GM12878 (cell line): ENCODE data around the gene NRTN. TPM values are rescaled to one million over a fixed set of nuclear protein-coding genes. Genes with fewer than 3 reads are reported as not detected.

Experiments used
- ATAC-seq: fragments of 200-7000 bp; cut with Tn5 transposase; 3 replicates; pipeline ENCODE4 v1.9.1; 2020; ENCODE audit warnings: mild to moderate bottlenecking, moderate library complexity
- BruUV-seq: library from RNA; stranded (reverse); fragments of 400-500 nt; replicated peaks from 2 replicates; lab custom pipeline; 2021; lab: Mats Ljungman, UMichigan
- CTCF ChIA-PET: fragments of 300-600 bp; sonication (Branson Sonifier 250); formaldehyde crosslinking; extraction: SDS; loops from one replicate; lab custom pipeline; 2021; ENCODE audit warnings: inconsistent platforms; lab: Yijun Ruan, JAX
- POLR2A ChIA-PET: fragments of 350-600 bp; formaldehyde crosslinking; extraction: SDS; loops from one replicate; lab custom pipeline; 2021; ENCODE audit warnings: inconsistent platforms; lab: Charles Lee
- RAD21 ChIA-PET: fragments of 300-600 bp; sonication (Branson Sonifier 250); formaldehyde crosslinking; loops from one replicate; lab custom pipeline; 2023; ENCODE audit warnings: antibody characterized with exemption; ENCODE audit not compliant: unreplicated experiment; lab: Charles Lee
- SMC1A ChIA-PET: fragments of 300-600 bp; sonication (Branson Sonifier 250); formaldehyde crosslinking; loops from one replicate; lab custom pipeline; 2023; ENCODE audit not compliant: unreplicated experiment, uncharacterized antibody; lab: Charles Lee
- DNase-seq: peaks from one replicate; pipeline ENCODE4 v3.0.0-alpha.2; 2011; ENCODE audit warnings: low read depth, low spot score
- FAIRE-seq: peaks from 3 replicates; lab custom pipeline; 2011; peaks lifted over from hg19 to GRCh38; lab: Jason Lieb, UNC
- H2AFZ ChIP-seq: 2 replicates; pipeline ENCODE4 v1.6.0; 2011; ENCODE audit warnings: low read depth, low read length, control low read depth; ENCODE audit not compliant: control insufficient read depth
- H3K27ac ChIP-seq: 2 replicates; pipeline ENCODE4 v1.5.1; 2011; ENCODE audit warnings: control low read depth; ENCODE audit not compliant: control insufficient read depth, insufficient read depth
- H3K27me3 ChIP-seq, 2 experiments: replicated peaks in 1 of 2; 2 replicates each; pipeline versions ENCODE4 v1.6.0 to v1.6.1; 2011; ENCODE audit warnings: low read length in 1 of 2; ENCODE audit not compliant: control insufficient read depth in 2 of 2, insufficient read depth in 2 of 2
- H3K36me3 ChIP-seq, 2 experiments: 2 replicates each; pipeline ENCODE4 v1.5.1; 2011; ENCODE audit warnings: low read length in 1 of 2; ENCODE audit not compliant: control insufficient read depth in 2 of 2, insufficient read depth in 2 of 2
- H3K4me1 ChIP-seq: 2 replicates; pipeline ENCODE4 v1.6.1; 2011; ENCODE audit warnings: mild to moderate bottlenecking, low read length, moderate library complexity, mixed read lengths; ENCODE audit not compliant: control insufficient read depth, insufficient read depth
- H3K4me2 ChIP-seq: 2 replicates; pipeline ENCODE4 v1.6.0; 2011; ENCODE audit warnings: control low read depth; ENCODE audit not compliant: control insufficient read depth, insufficient read depth
- H3K4me3 ChIP-seq: fragments of 200-600 bp; sonication (generic); 2 replicates; pipeline ENCODE4 v1.5.1; 2016
- H3K79me2 ChIP-seq: 2 replicates; pipeline ENCODE4 v1.6.0; 2011; ENCODE audit warnings: low read length; ENCODE audit not compliant: control insufficient read depth, insufficient read depth
- H3K9ac ChIP-seq: 2 replicates; pipeline ENCODE4 v1.8.0; 2011; ENCODE audit warnings: low read length, control low read depth, mixed read lengths; ENCODE audit not compliant: control insufficient read depth, insufficient read depth
- H3K9me3 ChIP-seq: replicated peaks from 3 replicates; pipeline ENCODE4 v1.5.1; 2011; ENCODE audit warnings: mild to moderate bottlenecking, low read length; ENCODE audit not compliant: control insufficient read depth, insufficient read depth
- H4K20me1 ChIP-seq: 2 replicates; pipeline ENCODE4 v1.6.0; 2011; ENCODE audit not compliant: control insufficient read depth, insufficient read depth
- ASH2L ChIP-seq: fragments of 300-600, 200-600 bp; sonication (generic); IDR thresholded peaks from 2 replicates; pipeline ENCODE4 v1.6.1; 2017; ENCODE audit warnings: low read depth, mild to moderate bottlenecking, borderline replicate concordance
- GATAD2B ChIP-seq: fragments of 450-650 bp; conservative IDR thresholded peaks from 2 replicates; pipeline ENCODE4 v1.6.1; 2017; ENCODE audit warnings: low read depth, mild to moderate bottlenecking, moderate library complexity
- JUND ChIP-seq: IDR thresholded peaks from 2 replicates; pipeline ENCODE4 v1.6.1; 2012; ENCODE audit warnings: low read depth, mild to moderate bottlenecking, low read length, improper control_type of control experiment, moderate library complexity
- MAX ChIP-seq: IDR thresholded peaks from 2 replicates; pipeline ENCODE4 v1.6.1; 2012; ENCODE audit warnings: low read depth, low read length, improper control_type of control experiment
- MYB ChIP-seq: fragments of 150-350 bp; IDR thresholded peaks from 2 replicates; pipeline ENCODE4 v1.6.1; 2014; ENCODE audit warnings: mild to moderate bottlenecking, low read depth, low read length, borderline replicate concordance
- MYC ChIP-seq: IDR thresholded peaks from 2 replicates; pipeline ENCODE4 v1.6.1; 2011; ENCODE audit warnings: mild to moderate bottlenecking, low read length, moderate library complexity, inconsistent platforms; ENCODE audit not compliant: insufficient read depth, insufficient replicate concordance, insufficient read length, severe bottlenecking
- NR2F1 ChIP-seq: fragments of 450-650 bp; conservative IDR thresholded peaks from 2 replicates; pipeline ENCODE4 v1.6.1; 2017; ENCODE audit warnings: mild to moderate bottlenecking
- POU2F2 ChIP-seq: IDR thresholded peaks from 3 replicates; pipeline ENCODE4 v1.6.1; 2011; ENCODE audit warnings: low read depth, mild to moderate bottlenecking, low read length, borderline replicate concordance
- RBBP5 ChIP-seq: fragments of 200-600 bp; sonication (generic); conservative IDR thresholded peaks from 2 replicates; pipeline ENCODE4 v1.6.1; 2016
- SP1 ChIP-seq: IDR thresholded peaks from one replicate; pipeline ENCODE4 v1.6.1; 2011; ENCODE audit warnings: low read depth, low read length
- TARDBP ChIP-seq: IDR thresholded peaks from 2 replicates; pipeline ENCODE4 v1.6.1; 2016; ENCODE audit warnings: borderline replicate concordance
- TBL1XR1 ChIP-seq: IDR thresholded peaks from 2 replicates; pipeline ENCODE4 v1.6.1; 2012; ENCODE audit warnings: low read depth, low read length, improper control_type of control experiment
- USF2 ChIP-seq: IDR thresholded peaks from 2 replicates; pipeline ENCODE4 v1.6.1; 2011; ENCODE audit warnings: low read depth, low read length, improper control_type of control experiment, borderline replicate concordance
- YY1 ChIP-seq: IDR thresholded peaks from 2 replicates; pipeline ENCODE4 v1.6.1; 2011; ENCODE audit warnings: low read depth, mild to moderate bottlenecking, low read length
- ZBTB33 ChIP-seq: fragments of 450-650 bp; IDR thresholded peaks from 2 replicates; pipeline ENCODE4 v1.6.1; 2017; ENCODE audit warnings: mild to moderate bottlenecking
- WGBS: methylation state at CpG from one replicate; pipeline ENCODE4 v1.1.6; 2016; ENCODE audit warnings: low lambda C conversion rate; ENCODE audit not compliant: insufficient replicate concordance, insufficient coverage; ENCODE audit errors: missing lambda C conversion rate; 5-methylcytosine and 5-hydroxymethylcytosine counted together
- in situ Hi-C: fragments of 300-500 bp; cut with MboI; formaldehyde crosslinking; loops from 9 replicates; pipeline ENCODE4 v1.14.3; 2018; ENCODE audit warnings: mixed read lengths
- intact Hi-C: fragments of 100-400 bp; cut with micrococcal nuclease; formaldehyde crosslinking; loops from one replicate; pipeline ENCODE4 v1.14.2; 2022; ENCODE audit not compliant: unreplicated experiment
- polyA plus RNA-seq, 11 experiments: library from polyadenylated mRNA; depleted of rRNA in 4 of 11; unstranded in 6 of 11; stranded (reverse) in 5 of 11; fragments of >200 nt; fragmentation: Nextera tagmentation in 4 of 11; fragmentation: Illumina TruSeq in 1 of 11; extraction: Ambion mirVana in 4 of 11; extraction: Trizol in 1 of 11; gene quantifications; 1 replicate in 1 of 11; 2 replicates in 10 of 11; pipeline versions ENCODE4 v1.2.1 to v1.2.3, GENCODE V29; 2011 to 2016; ENCODE audit warnings: inconsistent platforms in 2 of 11, missing spikeins in 2 of 11, low read depth in 1 of 11
- total RNA-seq, 4 experiments: library from RNA; depleted of rRNA in 3 of 4; stranded (reverse); fragments of >200 nt in 3 of 4; fragmentation: Illumina TruSeq in 1 of 4; extraction: Trizol in 1 of 4; gene quantifications; 2 replicates each; pipeline versions ENCODE4 v1.2.1 to v1.2.3, GENCODE V29; 2013 to 2021

The NRTN gene
- total and polyA plus RNA-seq, 10 of the 15 experiments (the other 5 are each of a cell fraction or from before 2014, with no cell fraction given) = not detected

- Histone ChIP-seq H3K27me3 (no peaks in the 10 kb centered on the region; a peak in 1 of 4 replicates), H3K79me2 (no peaks in the 10 kb centered on the region), H3K9ac (no peak overlapping the region), H3K36me3 (no peaks in the 10 kb centered on the region), H3K4me1 (no peaks in the 10 kb centered on the region), H3K27ac (no peak overlapping the region), H3K4me3 (no peak overlapping the region), H4K20me1 (no peaks in the 10 kb centered on the region), H3K9me3 (no peaks in the 10 kb centered on the region), H3K4me2 (no peak overlapping the region), H2AFZ (no peak overlapping the region)
- WGBS = 51% methylated on average over 11 of the region's 11 CpGs
- CTCF ChIA-PET = no interaction called here
- RAD21 ChIA-PET = no interaction called here
- POLR2A ChIA-PET = no interaction called here
- FAIRE-seq (no peak), DNase-seq (no peak), ATAC-seq (no peak)
- TF ChIP-seq ASH2L (no peak), TARDBP (no peak), SP1 (no peak), POU2F2 (no peak), MYC (no peak), JUND (no peak)
- BruUV-seq = no TSS peak
- in situ Hi-C loops (no loop called here), intact Hi-C loops (no loop called here)
- SMC1A ChIA-PET = no interaction called here
Measured at GRCh38 chr19:5865772-5866171, 60.9 kb downstream of the NRTN start.

- ATAC-seq (no peak), FAIRE-seq (no peak), DNase-seq (no peak)
- H3K4me1 ChIP-seq = no peaks in the 10 kb centered on the region
- H3K9me3 ChIP-seq = no peaks in the 10 kb centered on the region
- no peak overlapping the region for H2AFZ ChIP-seq
- ChIA-PET RAD21 (interaction anchor here (0.6 kb wide), 1 partner anchor 70 kb away, joined by 4 read pairs; no protein-coding TSS in a partner anchor), SMC1A (no interaction called here), POLR2A (no interaction called here), CTCF (no interaction called here)
- H3K36me3 ChIP-seq = no peaks in the 10 kb centered on the region
- no peaks in the 10 kb centered on the region for H3K27me3 ChIP-seq
- H3K4me3 ChIP-seq = no peak overlapping the region
- H3K79me2 ChIP-seq = no peaks in the 10 kb centered on the region
- H3K9ac ChIP-seq = no peak overlapping the region
- H3K27ac ChIP-seq = no peak overlapping the region
- intact Hi-C loops = no loop called here
- BruUV-seq = no TSS peak
- no peak overlapping the region for H3K4me2 ChIP-seq
- in situ Hi-C loops = no loop called here
- no peaks in the 10 kb centered on the region for H4K20me1 ChIP-seq
- 58% methylated on average over 28 of the region's 31 CpGs for WGBS
- TF ChIP-seq MAX (no peak), MYB (no peak), YY1 (no peak), USF2 (no peak), RBBP5 (no peak), GATAD2B (no peak), TBL1XR1 (no peak), MYC (no peak), NR2F1 (no peak), ZBTB33 (no peak)
Measured at GRCh38 chr19:5867201-5868136, 62.6 kb downstream of the NRTN start.
